GM23338 (cell line): ENCODE data around the gene CHN1. TPM values are rescaled to one million over a fixed set of nuclear protein-coding genes. Genes with fewer than 3 reads are reported as not detected.
A peak's percentile ranks its signal among the peaks of the same experiment; 100 is the strongest.

Source experiments
- ATAC-seq: fragments of 200-7000 bp; cut with Tn5 transposase; 3 replicates; pipeline ENCODE4 v1.9.1; 2020
- DNase-seq: peaks from one replicate; pipeline ENCODE4 v3.0.0-alpha.2; 2015; ENCODE audit warnings: low spot score
- H2AFZ ChIP-seq: fragments of 200-600 bp; sonication (generic); 2 replicates; pipeline ENCODE4 v1.8.0; 2016; ENCODE audit warnings: antibody characterized with exemption, mild to moderate bottlenecking, moderate library complexity
- H3F3A ChIP-seq: fragments of 200-600 bp; sonication (generic); replicated peaks from 2 replicates; pipeline ENCODE4 v1.8.0; 2017; ENCODE audit warnings: antibody characterized with exemption, mixed run types, low read depth
- H3K27ac ChIP-seq: fragments of 200-600 bp; sonication (generic); 2 replicates; pipeline ENCODE4 v1.6.1; 2016; ENCODE audit warnings: low read depth
- H3K27me3 ChIP-seq: fragments of 200-600 bp; sonication (generic); 2 replicates; pipeline ENCODE4 v1.8.0; 2016; ENCODE audit warnings: mild to moderate bottlenecking, mixed run types, moderate library complexity; ENCODE audit not compliant: insufficient read depth
- H3K36me3 ChIP-seq: fragments of 200-600 bp; sonication (generic); 2 replicates; pipeline ENCODE4 v1.8.0; 2016; ENCODE audit warnings: mild to moderate bottlenecking; ENCODE audit not compliant: insufficient read depth
- H3K4me1 ChIP-seq: fragments of 200-600 bp; sonication (generic); 2 replicates; pipeline ENCODE4 v1.8.0; 2016; ENCODE audit warnings: mild to moderate bottlenecking, moderate library complexity; ENCODE audit not compliant: insufficient read depth
- H3K4me2 ChIP-seq: fragments of 200-600 bp; sonication (generic); 2 replicates; pipeline ENCODE4 v1.7.1; 2017; ENCODE audit warnings: mixed run types
- H3K4me3 ChIP-seq: fragments of 200-600 bp; sonication (generic); 2 replicates; pipeline ENCODE4 v1.6.1; 2016; ENCODE audit warnings: mixed run types
- H3K79me2 ChIP-seq: fragments of 200-600 bp; sonication (generic); replicated peaks from 2 replicates; pipeline ENCODE4 v1.8.0; 2017; ENCODE audit warnings: mild to moderate bottlenecking; ENCODE audit not compliant: insufficient read depth
- H3K9me2 ChIP-seq: fragments of 200-600 bp; sonication (generic); 2 replicates; pipeline ENCODE4 v1.8.0; 2017; ENCODE audit not compliant: insufficient read depth
- H4K20me1 ChIP-seq: fragments of 200-600 bp; sonication (generic); replicated peaks from 2 replicates; pipeline ENCODE4 v1.8.0; 2017; ENCODE audit warnings: mild to moderate bottlenecking; ENCODE audit not compliant: insufficient read depth
- H3K27ac Mint-ChIP-seq: 2 replicates; pipeline ENCODE4 v1.8.0; 2020; ENCODE audit warnings: inconsistent platforms, mild to moderate bottlenecking, moderate library complexity, mixed read lengths
- H3K27me3 Mint-ChIP-seq: 3 replicates; pipeline ENCODE4 v1.8.0; 2022; ENCODE audit warnings: low read depth, mild to moderate bottlenecking, moderate library complexity, mixed read lengths, inconsistent platforms; ENCODE audit not compliant: insufficient read depth, poor library complexity
- H3K36me3 Mint-ChIP-seq: 3 replicates; pipeline ENCODE4 v1.8.0; 2021; ENCODE audit warnings: low read depth, mild to moderate bottlenecking, inconsistent platforms, moderate library complexity, mixed read lengths
- H3K4me1 Mint-ChIP-seq: 3 replicates; pipeline ENCODE4 v1.8.0; 2020; ENCODE audit warnings: mild to moderate bottlenecking, inconsistent platforms, mixed read lengths
- H3K4me3 Mint-ChIP-seq: 3 replicates; pipeline ENCODE4 v1.8.0; 2021; ENCODE audit warnings: moderate library complexity, mild to moderate bottlenecking, inconsistent platforms, mixed read lengths
- H3K9me3 Mint-ChIP-seq: 3 replicates; pipeline ENCODE4 v1.8.0; 2020; ENCODE audit warnings: moderate library complexity, mild to moderate bottlenecking, inconsistent platforms, mixed read lengths
- CREB1 ChIP-seq: fragments of 250-450 bp; sonication (Bioruptor Pico); IDR thresholded peaks from 2 replicates; pipeline ENCODE4 v1.5.0; 2020; ENCODE audit warnings: low read depth, mild to moderate bottlenecking, moderate library complexity
- CTCF ChIP-seq, 2 experiments: fragments of 200-600 bp in 1 of 2; sonication (generic) in 1 of 2; conservative IDR thresholded peaks; 2 replicates each; pipeline versions ENCODE4 v1.5.1 to v1.6.1; 2016 to 2017; ENCODE audit warnings: antibody characterized with exemption in 2 of 2, low read depth in 2 of 2, mild to moderate bottlenecking in 2 of 2, moderate library complexity in 1 of 2
- ETS1 ChIP-seq: IDR thresholded peaks from 2 replicates; pipeline ENCODE4 v1.6.1; 2016; ENCODE audit warnings: antibody characterized with exemption
- EZH2 ChIP-seq: fragments of 200-600 bp; sonication (generic); IDR thresholded peaks from one replicate; pipeline ENCODE4 v1.8.0; 2017; ENCODE audit warnings: antibody characterized with exemption, mild to moderate bottlenecking, low read depth; ENCODE audit not compliant: unreplicated experiment
- EZH2phosphoT487 ChIP-seq: fragments of 200-600 bp; sonication (generic); IDR thresholded peaks from one replicate; pipeline ENCODE4 v1.8.1; 2018; ENCODE audit warnings: antibody characterized with exemption; ENCODE audit not compliant: unreplicated experiment
- JUNB ChIP-seq: IDR thresholded peaks from one replicate; pipeline ENCODE4 v1.6.1; 2016; ENCODE audit warnings: antibody characterized with exemption; ENCODE audit not compliant: unreplicated experiment
- NANOG ChIP-seq: IDR thresholded peaks from 2 replicates; pipeline ENCODE4 v1.6.1; 2016; ENCODE audit warnings: antibody characterized with exemption, borderline replicate concordance
- POLR2AphosphoS5 ChIP-seq: IDR thresholded peaks from 2 replicates; pipeline ENCODE4 v1.6.1; 2016; ENCODE audit warnings: antibody characterized with exemption, low read depth
- REST ChIP-seq: IDR thresholded peaks from one replicate; pipeline ENCODE4 v1.6.1; 2018; ENCODE audit warnings: antibody characterized with exemption; ENCODE audit not compliant: unreplicated experiment
- STAT1 ChIP-seq: IDR thresholded peaks from one replicate; pipeline ENCODE4 v1.6.1; 2016; ENCODE audit warnings: antibody characterized with exemption; ENCODE audit not compliant: unreplicated experiment
- ZNF114 ChIP-seq: fragments of 250-450 bp; sonication (Bioruptor Pico); IDR thresholded peaks from 2 replicates; pipeline ENCODE4 v1.5.0; 2020; ENCODE audit warnings: mild to moderate bottlenecking, moderate library complexity
- ZNF331 ChIP-seq: fragments of 250-450 bp; sonication (Bioruptor Pico); IDR thresholded peaks from 2 replicates; pipeline ENCODE4 v1.5.0; 2020; ENCODE audit warnings: low read depth, mild to moderate bottlenecking, moderate library complexity
- ZNF462 ChIP-seq: fragments of 250-450 bp; sonication (Bioruptor Pico); IDR thresholded peaks from 2 replicates; pipeline ENCODE4 v1.5.0; 2020; ENCODE audit warnings: mild to moderate bottlenecking, moderate library complexity
- polyA plus RNA-seq: library from polyadenylated mRNA; unstranded; fragments of >200 nt; fragmentation: Nextera tagmentation; extraction: Ambion mirVana; gene quantifications from 2 replicates; pipeline ENCODE4 v1.2.1, GENCODE V29; 2016
- total RNA-seq: library from RNA; depleted of rRNA; stranded (reverse); fragments of >200 nt; shearing (Covaris generic); gene quantifications from 2 replicates; pipeline ENCODE4 v1.2.3, GENCODE V29; 2014

CHN1 gene
- total and polyA plus RNA-seq, 2 experiments from 2014 or later: 28.1 to 36.5 TPM

- Mint-ChIP-seq H3K9me3 (no peaks in the 10 kb centered on the region; the same call in 2 of the 3 replicates), H3K4me1 (peaks cover 55% of the 10 kb centered on the region), H3K36me3 (peaks cover 24% of the 10 kb centered on the region), H3K27me3 (peaks cover 2% of the 10 kb centered on the region), H3K27ac (peak overlapping the region; percentile 98), H3K4me3 (no peak overlapping the region)
- H3K36me3 ChIP-seq: no peaks in the 10 kb centered on the region
- DNase-seq (no peak), ATAC-seq (no peak)
- no peaks in the 10 kb centered on the region for H4K20me1 ChIP-seq
- H3K27ac ChIP-seq: peak overlapping the region; percentile 82
- TF ChIP-seq ZNF462 (CRISPR knock-in tag) (no peak), ZNF331 (CRISPR knock-in tag) (no peak), ZNF114 (no peak), REST (no peak), CTCF (conservative IDR thresholded peaks at IDR 0.05; ENCODE audit: low read depth in 2 of 2) (no peak), STAT1 (no peak), JUNB (no peak), EZH2phosphoT487 (no peak), CREB1 (CRISPR knock-in tag) (no peak), POLR2AphosphoS5 (no peak), EZH2 (no peak), NANOG (no peak), ETS1 (no peak)
- peaks cover 78% of the 10 kb centered on the region for H3K79me2 ChIP-seq
- H3K9me2 ChIP-seq: no peaks in the 10 kb centered on the region
- no peaks in the 10 kb centered on the region for H3K27me3 ChIP-seq
- H3K4me3 ChIP-seq: no peak overlapping the region
- H3K4me2 ChIP-seq: no peak overlapping the region
- no peak overlapping the region for H2AFZ ChIP-seq
- peaks cover 5% of the 10 kb centered on the region; the same call in 1 of the 2 replicates for H3F3A ChIP-seq
- H3K4me1 ChIP-seq: peaks cover 63% of the 10 kb centered on the region
Observed at GRCh38 chr2:174967086-174967485, 38.1 kb downstream of the CHN1 start.
